DMS79 treated with DMSO at 0.1 percent for 48 hours (cell line): ENCODE data around the gene SCAMP1.
"Not testable (repeated sequence)": the region's sequence is repeated elsewhere in the genome, so short reads cannot be mapped to it uniquely, and the experiment has no call there.

Experiments used
- DNase-seq: peaks from one replicate; lab custom pipeline; 2025; lab: John Stamatoyannopoulos, UW

Gene SCAMP1

DNA sequence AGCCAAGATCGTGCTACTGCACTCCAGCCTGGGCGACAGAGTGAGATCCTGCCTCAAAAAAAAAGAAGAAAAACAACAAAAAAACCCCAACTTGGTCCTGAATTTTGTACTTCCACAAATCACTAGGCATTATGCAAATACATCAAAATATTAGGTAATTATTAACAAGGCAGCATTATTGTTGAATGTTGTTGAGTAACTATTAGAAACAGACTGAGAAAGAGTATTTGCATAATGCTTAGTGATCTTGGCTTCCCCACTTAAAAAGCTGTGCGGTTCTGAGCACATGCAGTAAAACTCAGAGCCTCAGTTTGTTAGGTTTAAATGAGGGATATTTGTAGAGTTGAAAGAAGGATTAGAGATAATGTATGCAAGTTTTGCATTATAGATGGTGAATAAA, 64.2 kb downstream of the SCAMP1 start:
- DNase-seq: no peak

DNA sequence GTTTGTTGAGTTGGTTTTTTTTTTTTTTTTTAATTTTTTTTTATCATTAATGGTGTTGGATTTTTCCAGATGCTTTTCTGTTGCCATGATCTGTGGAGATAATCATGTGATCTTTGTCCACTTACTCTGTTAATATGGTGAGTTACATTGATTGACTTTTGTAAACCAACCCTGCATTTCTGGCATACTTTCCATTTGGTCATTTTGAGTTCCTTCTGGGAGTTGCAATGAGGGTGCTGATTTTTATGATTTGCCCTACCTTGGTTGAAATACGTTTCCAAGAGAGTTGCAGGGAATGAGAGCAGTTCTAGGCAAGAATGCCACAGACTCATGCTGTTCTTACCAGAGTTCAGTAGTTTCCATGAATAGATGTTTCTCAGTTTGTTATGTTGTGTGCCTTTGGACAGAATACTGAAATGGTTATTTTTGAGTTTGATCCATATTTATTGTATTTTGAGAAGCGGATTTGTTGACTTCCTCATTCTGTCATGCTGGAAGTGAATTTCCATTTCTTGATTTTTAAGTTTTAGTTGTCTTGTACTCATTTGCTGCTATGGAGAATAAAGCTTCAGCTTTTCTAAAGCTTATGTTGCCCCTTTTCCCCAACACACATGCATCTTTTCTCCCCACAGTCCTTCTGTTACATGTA, 69.0 kb downstream of the SCAMP1 start:
- no peak for DNase-seq

DNA sequence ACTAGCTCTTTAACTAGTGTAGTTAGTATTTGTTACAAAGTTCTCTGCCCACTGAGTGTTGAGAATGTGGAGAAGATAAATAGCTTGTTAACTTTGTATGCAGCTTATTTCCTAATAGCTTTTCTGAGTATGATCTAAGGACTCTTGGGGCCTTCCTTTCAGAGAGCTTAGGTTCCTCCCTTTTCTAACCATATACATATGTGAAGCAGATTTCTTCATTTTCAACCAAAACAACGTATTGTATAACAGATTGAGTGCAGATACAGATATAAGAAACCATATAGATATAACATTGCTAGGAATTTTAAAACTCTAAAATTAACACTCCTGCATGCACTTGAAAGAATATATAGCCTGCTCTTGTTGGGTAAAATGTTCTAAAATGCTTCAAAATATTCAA, 70.4 kb downstream of the SCAMP1 start:
- no peak for DNase-seq

DNA sequence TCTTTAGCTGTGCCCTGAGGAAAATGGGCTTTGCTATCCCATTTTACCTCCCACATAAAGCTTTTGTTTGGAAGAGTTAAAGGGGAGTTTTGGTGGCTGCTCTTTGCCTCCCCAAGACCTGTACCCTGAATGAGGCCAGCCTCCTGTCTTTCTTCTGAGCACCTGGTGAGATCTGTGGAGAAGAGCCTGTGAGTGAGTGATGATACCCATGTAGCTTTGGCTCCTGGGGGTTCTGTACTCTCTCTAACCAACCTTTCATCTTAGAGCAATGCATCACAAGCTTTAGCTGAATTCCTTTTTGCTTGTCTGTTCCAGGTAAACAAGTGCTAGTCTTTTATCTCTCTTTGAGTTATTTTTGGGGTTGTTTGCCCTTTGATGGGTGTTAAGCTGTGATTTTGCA, 73.6 kb downstream of the SCAMP1 start:
- DNase-seq: no peak

DNA sequence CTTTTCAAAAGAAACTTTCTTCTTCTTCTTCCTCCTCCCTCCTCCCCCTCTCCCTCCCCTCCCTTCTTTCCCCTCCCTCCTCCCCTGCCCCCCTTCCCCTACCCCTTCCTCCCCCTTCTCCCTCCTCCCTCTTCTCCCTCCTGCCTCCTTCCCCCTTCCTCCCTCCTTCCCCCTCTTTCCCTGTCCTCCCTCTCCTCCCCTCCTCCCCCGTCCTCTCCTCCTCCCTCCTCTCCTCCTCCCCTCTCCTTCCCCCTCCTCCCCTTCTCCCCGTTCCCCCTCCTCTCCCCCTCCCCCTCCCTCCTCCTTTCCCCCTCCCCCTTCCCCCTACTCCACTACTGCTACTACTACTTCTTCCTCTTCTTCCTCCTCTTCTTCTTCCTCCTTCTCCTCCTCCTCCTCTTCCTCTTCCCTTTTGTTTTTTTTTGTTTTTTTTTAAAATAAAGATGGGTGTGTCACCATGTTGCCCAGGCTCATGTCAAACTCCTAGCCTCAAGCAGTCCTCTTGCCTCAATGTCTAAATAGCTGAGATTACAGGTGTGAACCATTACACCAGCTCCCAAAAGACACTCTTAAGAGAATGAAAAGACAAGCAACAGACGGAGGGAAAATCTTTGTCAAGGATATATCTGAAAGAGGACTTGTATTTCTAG, 87.5 kb downstream of the SCAMP1 start:
- no peak for DNase-seq

DNA sequence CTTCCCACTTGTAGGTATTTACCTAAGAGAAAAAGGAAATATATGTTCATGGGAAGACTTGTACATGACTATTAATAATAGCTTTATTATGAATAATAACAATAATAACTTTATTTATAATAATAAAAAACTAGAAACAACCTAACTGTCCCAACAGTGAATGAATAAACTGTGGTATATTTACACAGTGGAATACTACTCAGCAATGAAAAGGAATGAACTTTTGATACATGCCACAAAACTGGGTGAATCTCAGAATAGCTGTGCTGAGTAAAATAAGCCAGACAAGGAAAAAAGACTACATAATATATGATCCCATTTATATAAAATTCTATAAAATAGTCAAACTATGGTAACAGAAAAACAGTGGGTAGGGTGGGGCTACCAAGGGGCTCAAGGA, 88.7 kb downstream of the SCAMP1 start:
- no peak for DNase-seq

DNA sequence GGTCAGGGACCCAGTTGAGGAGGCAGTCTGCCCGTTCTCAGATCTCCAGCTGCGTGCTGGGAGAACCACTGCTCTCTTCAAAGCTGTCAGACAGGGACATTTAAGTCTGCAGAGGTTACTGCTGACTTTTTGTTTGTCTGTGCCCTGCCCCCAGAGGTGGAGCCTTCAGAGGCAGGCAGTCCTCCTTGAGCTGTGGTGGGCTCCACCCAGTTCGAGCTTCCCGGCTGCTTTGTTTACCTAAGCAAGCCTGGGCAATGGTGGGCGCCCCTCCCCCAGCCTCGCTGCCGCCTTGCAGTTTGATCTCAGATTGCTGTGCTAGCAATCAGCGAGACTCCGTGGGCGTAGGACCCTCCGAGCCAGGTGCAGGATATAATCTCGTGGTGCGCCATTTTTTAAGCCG, 97.1 kb downstream of the SCAMP1 start:
- DNase-seq: not testable (repeated sequence)

DNA sequence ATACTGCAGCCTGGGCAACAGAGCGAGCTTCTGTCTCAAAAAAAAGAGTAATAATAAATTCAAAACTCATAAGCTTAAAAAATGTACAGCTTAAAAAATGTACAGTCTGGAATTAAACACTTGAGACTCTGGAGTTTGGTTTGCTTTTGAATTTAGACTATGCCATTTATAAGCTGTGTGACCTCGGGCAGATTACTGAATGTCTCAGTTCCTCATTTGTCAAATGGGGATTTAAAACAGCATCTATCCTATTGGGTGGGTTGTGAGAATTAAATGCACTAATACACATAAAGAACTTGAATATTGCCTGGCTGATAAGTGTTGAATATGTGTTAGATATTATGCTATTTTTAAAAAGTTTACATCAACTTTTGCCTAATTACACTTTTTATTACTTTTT, 98.4 kb downstream of the SCAMP1 start:
- DNase-seq: no peak

DNA sequence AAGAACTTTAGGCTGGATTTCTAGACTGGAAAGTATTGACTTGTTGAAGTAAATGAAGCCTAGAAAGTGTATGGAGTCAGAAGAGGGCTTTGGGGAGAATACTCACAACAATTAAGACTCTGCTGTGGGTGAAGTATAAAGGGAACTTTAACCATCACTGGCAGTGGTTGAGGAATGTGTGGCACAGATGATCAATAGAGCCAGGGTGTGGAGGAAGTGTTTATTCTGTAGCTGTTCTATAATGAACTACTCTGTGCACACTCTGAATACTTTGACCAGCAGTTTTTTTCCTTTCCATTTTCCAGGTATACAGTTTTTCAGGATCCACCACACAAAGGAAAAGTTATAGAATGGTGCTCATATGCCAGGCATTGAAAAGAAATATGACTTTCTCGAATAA, 106.7 kb downstream of the SCAMP1 start:
- no peak for DNase-seq

DNA sequence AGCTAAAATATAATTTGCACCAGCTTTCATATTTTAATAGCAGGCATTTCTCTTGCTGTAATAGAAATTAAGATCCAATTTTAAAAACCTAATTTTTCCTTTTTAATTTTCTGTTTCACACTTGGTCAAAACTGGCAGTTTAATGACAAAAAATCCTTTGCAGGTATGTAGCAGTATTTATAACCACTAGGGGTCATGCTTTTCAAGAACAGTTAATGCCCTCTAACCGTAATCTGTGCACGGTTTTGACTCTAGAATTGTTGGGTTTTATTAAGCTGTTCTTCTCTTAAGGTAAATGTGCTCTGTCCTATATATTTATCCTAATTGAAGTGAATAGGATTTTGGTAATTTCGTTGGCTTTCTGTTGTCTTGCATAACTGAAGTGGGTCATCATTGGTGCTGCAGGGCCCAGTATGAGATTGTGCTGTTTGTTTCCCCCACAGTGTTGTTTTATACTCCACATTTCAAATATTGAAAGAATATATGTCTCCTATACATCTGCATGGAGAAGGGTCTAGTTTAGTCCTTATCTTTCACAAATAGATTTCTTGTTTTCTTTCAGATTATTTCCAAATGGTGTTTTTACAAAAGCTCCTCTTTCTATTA, 107.4 kb downstream of the SCAMP1 start:
- no peak for DNase-seq

DNA sequence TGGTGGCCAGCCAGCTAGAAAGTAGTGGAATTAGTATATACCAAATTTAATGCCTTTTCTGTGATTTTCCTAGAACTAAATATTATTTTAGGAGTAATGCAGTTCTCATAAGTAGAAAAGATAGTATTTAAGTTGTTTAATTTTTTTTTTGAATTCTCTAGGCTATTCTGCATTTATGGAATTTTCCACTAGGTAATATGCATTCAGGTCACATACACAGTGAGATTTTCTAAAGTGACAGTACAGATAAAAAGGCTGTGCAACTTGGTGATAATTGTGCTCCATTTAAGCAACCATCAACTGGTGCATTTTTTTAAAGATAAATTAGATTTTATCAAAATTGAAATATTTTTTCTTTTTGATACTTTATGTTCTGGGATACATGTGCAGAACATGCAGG, 111.5 kb downstream of the SCAMP1 start:
- DNase-seq: no peak

DNA sequence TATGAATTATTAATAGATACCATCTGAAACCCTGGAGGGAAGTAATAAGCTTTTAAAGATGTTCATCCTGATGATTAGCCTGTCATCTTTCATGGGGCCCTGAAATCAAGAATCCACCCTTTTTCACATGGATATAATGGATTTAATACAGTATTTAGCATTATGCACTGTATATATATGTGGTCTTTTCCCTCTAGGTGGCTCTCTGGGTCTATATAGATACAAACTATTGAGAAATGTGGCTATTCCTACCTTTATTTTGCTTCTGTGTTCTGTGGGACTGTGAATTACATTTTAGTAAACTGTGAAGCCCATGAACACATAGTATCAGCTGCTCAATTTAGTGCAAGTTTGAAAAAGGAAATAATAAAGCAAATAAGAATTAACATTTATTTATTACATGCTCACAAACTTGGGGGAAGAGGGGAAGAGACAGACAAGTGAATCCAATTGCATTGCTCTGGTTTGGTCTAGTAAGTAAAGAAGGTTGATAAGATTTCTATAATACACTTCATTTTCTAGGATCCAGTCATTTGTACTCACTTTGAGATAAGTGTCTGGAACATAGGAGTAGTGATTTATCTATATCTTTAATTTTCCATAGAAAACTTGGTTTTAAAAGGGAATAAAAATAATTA, 112.2 kb downstream of the SCAMP1 start:
- no peak for DNase-seq

DNA sequence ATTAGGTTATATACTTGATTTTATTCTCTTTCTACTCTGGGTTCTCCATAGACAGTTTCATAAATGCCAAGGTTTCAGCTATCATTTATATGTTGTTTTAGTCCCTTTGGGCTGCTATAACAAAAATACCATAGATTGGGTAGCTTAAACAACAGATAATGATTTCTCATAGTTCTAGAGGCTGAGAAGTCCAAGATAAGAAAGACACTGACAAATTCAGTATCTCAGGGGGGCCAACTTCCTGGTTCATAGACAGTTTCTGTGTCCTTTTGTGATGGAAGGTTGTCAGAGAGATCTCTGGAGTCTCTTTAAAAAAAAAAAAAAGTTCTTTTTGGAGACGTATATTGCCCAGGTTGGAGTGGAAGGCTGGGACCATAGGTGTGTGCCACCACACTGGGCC, 113.3 kb downstream of the SCAMP1 start:
- no peak for DNase-seq

DNA sequence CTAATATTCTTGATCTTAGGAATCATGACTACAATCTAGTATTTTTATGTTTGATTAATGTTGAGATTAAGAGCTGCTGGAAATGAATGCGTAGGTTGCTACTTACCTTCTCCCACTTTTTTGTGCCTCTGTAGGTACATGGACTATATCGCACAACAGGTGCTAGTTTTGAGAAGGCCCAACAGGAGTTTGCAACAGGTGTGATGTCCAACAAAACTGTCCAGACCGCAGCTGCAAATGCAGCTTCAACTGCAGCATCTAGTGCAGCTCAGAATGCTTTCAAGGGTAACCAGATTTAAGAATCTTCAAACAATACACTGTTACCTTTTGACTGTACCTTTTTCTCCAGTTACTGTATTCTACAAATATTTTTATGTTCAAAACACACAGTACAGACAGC, 115.0 kb downstream of the SCAMP1 start:
- no peak for DNase-seq

DNA sequence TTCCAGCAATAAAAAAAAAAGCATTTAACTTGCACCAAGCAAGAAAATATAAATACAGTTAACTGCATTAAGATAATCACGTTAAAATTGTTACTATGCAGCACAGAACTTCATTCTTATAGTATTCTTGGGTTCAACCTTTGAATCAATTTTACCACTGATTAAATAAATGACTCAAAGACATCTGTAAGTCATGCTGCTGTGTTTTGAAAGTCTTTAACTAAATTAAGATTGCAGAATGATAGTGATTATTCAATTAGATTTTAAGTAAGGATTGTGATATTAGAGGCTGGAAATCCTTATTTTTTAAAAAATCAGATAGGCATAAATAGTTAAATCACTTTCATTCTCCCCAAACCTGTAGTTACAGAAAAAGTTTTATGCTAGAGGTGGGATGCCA, 116.4 kb downstream of the SCAMP1 start:
- DNase-seq: no peak

DNA sequence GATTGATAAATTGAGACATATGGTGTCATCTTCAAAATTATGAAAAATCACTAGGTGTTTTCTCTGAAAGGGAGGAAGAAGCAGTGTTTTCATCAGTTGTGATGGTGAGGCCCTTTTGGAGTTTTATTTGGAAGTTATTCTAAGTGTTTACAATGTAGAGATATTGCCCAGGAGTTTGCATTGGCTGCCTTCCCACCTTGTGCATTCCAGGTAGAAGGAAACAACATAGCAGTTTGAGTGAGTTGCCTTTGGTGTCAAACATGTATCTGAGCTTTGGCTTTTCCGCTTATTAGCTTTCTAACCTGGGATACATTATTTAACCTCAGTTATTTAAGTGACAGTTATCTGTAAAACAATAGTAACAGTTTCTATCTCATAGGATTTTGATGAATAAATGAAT, 122.5 kb downstream of the SCAMP1 start:
- DNase-seq: no peak

DNA sequence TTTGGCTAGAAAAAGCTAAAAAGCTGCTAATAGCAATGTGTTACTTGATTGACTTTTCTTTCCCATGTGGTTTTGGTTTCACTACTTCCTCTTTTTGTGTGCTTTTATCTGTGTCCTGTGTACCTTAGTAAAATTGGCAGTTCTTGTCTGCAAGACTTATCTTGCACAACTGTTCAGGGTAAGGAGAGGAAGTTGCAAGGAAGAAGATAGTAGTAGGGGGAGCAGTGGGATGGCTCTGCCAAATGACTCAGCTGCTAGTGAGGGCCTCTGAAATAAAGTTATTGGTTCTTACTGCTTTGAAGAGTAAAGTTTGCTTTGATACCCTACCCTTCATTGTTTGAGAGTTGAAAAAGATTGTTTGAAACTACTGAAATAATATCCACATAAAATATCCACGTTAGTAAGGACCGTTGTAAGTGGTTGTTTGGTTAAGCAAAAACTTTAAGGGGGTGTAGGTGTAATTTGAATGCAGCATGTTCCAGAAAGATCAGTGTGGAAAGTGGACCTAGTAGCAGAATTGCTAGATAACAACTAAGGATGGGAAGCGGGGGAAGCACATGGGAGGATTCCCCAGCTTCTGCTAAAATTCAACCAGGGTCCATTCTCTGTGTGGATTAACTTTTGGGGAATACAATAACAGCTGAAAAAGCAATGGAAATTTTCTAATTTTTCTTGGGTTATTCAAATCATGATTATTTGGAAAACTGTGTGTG, 123.5 kb downstream of the SCAMP1 start:
- no peak for DNase-seq

DNA sequence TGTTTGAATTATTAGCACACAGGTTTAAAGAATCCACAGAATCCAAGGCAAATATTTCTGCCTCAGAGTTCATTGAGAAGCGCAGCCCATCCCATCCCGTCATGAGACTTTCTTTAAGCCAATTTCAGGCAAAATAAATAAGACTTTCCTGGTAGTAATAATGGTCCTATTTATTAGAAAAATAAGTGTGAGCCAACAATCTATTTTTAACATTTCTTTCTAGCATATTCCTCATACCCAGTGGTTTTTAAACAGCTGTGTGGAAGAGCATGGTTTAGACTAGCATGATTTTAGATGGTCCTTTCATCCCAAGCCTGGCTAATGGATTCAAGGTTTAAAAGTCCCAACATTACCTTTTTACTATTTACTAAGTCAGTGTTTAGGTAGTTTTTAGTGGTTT, 125.8 kb downstream of the SCAMP1 start:
- no peak for DNase-seq

DNA sequence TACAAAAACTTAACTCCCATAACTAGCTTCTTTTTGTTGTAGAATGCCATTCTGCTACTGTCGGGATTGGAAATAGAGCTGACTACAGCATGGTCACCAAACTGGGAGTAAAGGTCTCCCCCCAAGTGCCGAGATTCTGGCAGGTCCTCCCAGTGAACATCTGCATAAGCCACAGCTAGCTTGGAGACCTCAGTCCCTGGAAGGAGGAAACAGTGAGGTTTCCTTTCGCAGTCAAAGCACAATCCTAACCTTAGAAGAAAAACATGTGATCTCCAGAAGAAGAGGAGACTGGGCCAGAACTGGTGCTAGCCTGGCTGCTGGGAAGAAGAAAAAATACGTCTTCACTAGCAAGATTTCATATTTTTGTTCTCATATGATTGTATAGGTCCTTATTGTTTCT, 127.4 kb downstream of the SCAMP1 start:
- no peak for DNase-seq

DNA sequence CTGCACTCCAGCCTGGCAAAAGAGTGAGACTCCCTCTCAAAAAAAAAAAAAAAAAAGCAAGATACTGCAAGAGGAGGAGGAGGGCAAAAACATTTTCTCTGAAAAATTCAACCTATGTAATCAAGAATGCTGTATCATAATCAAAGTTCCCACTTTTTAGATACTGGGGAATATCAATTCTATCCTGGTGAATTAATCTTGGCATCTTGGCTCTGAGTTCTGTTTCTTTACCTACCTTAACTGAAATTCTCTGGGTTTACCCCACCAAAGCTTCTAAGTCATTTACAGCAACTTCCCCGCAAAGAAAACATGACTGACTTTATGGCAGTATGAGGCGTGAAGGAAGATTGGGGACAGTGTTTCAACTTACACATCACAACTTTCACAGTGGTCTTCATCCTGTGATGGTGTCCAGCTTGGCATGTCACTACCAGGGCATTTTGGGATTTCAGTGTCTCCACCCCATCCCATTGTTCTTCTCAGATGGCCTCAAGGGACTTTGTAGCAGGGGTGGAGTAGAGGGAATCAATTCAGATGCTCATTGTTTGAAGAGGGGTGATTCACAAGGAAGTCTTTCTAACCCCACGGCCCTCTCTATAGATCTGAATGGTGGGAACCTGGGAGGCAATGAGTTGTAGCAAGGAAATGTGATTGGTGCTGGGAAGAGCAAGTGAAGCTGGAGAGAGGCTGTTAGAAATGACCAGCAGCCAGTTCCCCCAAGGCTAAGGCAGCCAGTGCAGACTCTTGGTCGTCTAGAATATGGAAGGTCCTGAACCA, 130.5 kb downstream of the SCAMP1 start:
- DNase-seq: no peak

DNA sequence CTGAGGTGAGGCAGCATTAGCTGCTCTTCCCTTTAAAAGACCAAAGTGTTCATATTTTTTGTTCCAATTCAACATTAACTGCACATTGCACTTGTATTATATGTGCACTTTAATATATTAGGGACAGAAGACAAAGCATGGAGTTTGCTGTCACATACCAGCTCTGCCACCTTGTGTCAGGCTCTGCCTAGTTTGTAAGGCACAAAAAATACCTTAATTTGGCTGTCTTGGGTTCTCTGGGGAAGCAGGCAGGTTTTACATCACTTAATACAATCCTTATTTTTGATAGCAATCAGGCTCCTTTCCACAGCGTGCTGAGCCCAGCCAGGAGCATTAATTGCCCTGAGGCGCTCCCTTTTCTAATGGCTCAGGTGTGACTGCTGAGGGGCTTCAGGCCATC, 131.8 kb downstream of the SCAMP1 start:
- no peak for DNase-seq

DNA sequence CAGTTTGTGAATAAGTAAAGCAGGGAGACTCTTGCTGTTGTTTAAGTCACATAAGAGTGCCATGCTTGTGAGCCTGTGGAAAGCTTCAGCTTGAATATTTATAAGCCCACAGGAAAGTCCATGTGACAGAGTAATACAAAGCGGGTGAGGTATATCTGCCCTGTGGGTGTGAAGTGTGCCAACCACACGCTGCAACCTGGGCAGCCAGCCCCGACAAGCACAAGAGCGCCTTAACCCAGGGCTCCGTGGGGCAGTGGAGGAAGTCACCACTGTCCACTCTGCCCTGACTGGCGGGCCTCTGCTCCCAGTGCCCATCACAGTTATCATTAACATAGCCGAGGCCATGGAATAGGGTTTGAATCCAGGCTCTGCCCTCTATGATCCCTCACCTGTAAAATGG, 132.2 kb downstream of the SCAMP1 start:
- no peak for DNase-seq
